HG03060 (cell line): ENCODE measurements around the gene CFAP69.

Experiments
- ATAC-seq: cut with Tn5 transposase; IDR thresholded peaks from one replicate; pipeline ENCODE4 v1.9.1; 2021; ENCODE audit warnings: low read depth, moderate number of reproducible peaks; ENCODE audit not compliant: unreplicated experiment

The CFAP69 gene

DNA sequence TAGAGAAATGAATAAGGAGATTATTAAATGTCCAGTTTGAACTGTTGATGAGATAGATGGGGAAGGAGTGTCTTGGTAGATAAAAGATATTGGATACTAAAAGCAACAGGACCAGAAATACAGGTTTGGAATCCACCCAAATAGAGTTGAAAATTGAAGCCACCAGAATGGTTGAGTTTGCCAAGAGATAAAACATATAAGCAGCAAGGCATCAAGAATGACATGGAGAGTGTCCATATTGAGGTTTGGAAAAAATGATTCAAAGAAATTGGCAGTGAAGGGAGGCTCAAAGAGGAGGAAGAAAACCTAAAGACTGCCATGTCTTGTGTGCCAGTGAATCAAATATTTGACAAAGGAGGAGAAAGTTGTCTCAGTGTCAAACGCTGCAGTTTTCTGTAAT is 24.2 kb downstream of the CFAP69 start:
- no peak for ATAC-seq

DNA sequence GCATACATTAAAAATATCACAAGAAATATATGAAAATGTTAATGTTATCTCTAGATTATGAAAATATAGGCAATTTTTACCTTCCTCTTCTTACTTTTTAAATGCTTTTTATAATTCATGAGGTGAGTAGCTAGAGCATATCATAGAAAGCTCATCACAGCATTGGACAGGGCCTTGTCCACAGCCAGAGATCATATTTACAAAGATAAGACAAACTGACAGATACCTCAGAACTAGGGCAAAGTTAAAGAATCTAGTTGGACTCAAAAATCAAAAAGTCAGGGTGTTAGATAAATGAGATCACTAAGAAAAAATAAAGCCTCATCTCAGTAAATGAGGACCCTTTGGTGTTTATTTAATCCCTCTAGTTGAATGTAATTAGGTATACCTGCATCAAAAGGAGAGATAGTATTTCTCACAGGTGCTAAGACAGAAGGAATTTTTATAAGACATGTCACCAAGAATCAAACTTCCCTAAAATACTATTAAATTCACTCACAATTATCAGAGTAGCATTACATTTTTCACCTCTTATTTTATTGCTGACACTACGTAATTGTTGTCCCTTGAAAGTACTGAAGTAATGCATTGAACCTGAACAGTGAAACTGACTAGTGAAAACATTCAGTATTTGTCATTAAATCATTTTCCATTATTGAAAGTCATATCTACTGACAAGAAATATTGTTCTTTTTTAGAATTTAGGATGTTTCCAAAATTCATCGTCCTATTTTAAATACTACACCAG is 25.6 kb downstream of the CFAP69 start:
- no peak for ATAC-seq

DNA sequence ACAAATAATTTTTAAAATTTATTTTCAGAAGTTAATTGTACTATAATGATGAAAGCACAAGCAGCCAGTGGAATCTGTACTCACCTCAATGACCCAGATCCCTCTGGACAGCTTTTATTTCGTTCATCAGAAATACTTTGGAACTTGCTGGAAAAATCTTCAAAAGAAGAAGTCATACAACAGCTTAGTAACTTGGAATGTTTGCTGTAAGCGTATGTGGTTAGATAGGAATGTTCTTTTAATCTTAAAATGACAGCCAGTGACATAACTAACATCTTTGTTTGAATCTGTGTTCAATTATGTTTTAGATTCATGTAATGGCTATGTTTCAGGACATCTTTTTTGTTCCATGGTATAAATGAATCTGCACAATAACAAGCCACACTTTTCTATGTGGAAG is 26.8 kb downstream of the CFAP69 start:
- ATAC-seq, result no peak

DNA sequence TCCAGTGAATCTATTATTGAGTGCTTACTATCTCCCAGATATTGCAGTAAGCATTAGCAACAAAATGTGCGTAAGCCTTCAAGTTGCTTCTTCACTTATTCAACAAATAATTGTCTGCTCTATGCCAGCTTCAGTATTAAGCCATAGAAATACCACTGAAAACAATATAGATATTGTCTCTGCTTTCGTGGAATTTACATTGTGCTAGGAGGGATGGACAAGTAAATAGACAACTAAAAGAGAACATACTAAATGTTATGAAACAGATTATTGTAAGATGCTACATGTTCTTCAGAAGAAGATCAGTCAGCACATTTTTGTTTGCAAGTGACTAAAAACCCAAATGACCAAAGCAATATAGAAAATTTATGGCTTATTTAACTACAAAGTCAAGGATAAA is 27.3 kb downstream of the CFAP69 start:
- ATAC-seq, result no peak

DNA sequence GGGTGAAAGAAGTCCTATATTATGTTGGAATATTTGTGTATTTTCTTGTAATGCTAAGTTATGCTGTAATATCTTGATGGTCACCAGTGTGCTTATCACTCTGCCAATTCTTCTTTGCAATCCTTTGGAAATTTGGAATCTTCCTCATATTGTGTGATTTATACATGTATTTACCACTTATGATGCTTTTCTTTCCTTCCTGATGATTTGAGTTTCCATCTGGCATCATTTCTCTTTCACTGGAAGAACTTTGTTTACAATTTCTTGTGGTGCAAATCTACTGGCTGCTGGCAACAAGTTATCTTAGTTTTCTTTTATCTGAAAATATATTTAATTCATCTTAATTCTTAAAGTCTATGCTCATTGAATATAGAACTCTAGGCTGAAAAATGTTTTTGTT is 29.2 kb downstream of the CFAP69 start:
- no peak for ATAC-seq

DNA sequence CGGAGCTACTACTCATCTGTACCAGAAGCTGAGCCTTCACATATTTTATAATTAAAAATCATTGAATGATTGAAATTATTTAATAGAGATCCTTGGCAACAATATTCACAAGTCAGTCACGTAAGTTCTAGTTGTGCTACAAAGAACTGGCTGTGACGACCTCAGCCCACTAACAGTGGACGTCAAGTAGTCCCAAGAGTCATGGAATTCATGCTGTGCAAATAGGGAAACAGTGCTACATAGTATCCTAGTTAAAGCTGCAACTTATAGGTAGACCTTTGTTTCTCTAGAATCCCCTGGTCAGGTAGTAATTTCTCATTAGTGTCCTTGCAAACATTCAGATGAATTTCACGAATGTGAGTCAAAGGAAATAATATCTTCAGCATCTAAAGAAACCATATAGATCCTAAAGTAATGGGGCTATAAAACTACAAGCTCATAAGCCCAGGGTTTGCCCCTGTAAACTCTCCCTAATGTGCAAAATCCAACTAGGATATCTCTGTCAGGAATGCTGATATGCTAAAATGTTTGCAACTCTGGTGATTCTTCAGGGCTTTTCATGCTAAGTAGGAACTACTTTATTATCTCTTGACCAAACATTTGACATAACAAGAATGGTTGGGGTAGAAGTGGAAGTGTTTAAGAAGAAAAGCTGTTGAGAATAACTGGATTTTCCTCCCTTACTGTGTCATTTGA is 31.2 kb downstream of the CFAP69 start:
- no peak for ATAC-seq

DNA sequence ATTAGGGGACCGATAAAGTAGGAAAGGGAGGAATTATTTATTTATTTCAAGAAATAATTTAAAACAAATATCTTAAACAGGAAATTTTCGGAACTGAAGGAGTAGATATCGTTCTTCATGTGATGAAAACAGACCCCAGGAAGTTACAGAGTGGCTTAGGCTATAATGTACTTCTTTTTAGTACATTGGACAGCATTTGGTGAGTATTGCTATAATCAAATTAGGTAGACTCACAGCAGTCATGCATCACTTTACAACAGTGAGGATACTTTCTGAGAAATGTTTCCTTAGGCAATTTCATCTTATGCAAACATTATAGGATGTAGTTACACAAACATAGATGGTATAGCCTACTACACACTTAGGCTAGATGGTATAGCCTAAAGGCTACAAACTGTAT is 43.2 kb downstream of the CFAP69 start:
- no peak for ATAC-seq

DNA sequence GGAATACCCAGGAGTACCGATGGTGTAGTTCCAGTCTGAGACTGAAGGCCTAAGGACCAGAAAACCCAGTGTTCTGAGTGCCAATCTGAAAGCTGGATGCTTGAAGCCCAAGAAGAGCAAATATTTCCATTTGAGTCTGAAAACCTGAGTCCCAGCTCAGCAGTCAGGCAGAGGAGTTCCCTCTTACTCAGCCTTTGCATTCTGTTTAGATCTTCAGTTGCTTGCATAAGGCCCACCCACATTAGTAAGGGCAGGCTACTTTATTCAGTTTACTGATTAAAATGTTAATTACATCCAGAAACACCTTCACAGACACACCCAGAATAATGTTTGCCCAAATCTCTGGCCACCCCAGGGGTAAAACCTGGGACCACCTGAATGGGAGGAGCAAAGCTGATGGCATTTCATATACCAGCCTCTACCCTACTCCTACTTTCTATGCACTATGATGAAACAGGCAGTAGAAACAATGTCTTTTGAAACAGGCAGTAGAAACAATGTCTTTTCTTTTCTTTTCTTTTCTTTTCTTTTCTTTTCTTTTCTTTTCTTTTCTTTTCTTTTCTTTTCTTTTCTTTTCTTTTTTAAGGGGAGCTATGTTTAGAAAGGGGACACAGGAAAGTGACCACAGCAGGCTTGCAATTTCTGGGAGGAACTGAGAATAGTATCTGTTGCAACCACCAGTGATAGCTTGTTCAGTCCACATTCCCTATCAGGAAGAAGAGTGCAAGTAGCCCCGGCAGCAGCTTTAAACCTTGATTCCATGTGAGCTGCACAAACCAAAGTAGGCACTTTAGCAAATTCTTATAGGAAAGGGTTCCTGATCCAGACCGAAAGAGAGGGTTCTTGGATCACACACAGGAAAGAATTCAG is 45.5 kb downstream of the CFAP69 start:
- no peak for ATAC-seq

DNA sequence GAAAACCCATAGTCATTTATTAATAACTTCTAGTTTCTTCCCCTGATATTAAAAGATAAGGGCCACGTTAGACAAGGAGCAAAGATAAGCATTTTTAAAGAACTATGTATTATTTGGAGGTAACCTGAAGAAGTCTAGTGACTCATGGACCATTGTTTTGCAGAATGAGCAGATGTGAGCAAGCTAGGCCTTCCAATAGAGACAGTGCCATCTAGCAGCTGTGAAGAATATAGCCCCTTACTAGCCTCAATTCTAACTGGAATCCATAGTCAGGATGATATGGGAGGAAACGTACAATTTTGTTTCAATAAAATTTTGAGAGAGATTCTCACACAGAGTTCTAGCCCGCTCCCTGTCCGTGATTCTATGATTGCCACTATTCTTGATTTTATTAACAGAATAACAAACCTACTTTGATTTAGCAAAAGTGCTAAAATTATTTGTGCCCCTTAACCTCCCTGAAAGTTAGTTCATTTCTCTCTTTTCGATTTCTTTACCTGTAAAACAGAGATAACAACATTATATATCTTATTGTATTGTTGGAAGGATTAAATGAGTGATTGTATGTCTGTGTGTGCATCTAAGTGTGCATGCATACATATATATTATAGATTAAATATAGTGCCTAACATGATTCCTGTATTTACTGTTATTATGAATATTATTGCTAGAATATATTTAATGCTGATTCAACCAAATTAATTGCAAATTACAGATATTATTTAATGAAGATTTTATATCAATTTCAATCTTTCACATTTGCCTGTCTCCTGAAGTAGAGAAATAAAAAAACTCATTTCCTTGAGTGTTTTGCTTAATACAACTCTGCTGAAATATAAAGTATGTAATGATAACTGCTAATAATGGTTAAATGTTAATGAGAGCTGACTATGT is 53.4 kb downstream of the CFAP69 start:
- peak; percentile 75 for ATAC-seq

DNA sequence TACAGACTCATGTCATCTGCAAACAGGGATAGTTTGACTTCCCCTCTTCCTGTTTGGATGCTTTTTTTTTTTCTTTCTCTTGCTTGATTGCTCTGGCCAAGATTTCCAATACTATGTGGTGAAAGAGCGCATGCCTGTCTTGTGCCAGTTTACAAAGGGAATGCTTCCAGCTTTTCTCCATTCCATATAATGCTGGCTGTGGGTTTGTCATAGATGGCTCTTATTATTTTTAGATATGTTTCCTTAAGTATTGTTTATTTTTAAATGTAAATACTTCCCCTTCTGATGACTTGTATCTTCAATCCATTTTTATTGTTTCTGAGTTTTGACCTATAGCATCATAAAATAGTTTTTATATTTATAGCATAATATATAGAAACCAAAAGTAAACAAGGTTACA is 58.3 kb downstream of the CFAP69 start:
- no peak for ATAC-seq

DNA sequence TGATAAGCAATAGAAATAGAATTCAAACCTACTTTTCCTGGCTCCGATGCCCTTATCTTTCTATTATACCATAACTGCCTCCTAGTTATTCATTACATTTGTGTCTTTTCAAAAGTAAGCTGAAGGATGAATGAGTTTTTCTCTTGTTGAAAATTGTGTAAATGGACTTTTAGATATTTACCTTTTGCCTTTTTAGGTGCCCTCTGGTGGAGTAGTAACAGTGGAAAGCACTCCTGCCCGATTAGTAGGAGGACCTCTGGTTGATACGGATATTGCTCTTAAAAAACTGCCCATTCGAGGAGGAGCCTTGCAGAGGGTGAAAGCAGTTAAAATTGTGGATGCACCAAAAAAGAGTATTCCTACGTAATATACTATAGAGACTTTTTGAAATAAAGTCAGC is 64.9 kb downstream of the CFAP69 start:
- ATAC-seq, result no peak

DNA sequence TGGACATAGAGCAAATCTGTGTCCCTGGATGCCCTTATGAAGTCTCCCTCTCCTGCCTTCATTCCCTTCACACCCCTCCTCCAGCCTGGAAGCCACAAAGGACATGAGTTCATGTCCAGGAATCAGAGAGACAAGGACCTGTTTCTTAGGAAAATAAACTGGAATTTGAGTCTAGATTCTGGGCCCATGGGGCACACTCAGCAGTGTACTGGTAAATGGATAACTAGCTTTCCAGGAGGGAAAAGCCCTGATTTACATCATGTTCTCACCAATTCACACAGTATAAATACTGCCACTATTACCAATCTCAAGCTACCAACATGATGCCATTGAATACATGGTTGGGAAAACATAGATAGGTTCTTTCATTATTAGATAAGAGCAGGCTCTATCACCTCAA is 66.2 kb downstream of the CFAP69 start:
- ATAC-seq, result no peak

DNA sequence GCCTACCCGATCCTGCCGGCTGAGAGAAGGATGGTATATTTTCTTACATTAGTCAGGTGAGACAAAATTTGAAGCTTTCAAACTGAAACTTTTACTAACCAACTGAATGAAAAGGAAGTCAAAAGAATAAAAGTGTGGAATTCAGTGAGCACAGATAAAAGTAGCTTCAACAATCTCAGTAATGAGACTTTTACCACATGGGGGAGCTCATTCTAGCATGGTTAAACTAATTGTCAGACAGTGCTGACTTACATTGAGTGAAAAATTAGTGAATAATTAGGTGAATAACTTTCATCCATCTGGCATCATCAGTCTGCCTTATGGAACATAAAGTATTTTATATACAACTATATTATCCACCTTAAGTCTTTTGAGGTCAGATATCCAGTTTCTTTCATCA is 67.8 kb downstream of the CFAP69 start:
- ATAC-seq, result no peak

DNA sequence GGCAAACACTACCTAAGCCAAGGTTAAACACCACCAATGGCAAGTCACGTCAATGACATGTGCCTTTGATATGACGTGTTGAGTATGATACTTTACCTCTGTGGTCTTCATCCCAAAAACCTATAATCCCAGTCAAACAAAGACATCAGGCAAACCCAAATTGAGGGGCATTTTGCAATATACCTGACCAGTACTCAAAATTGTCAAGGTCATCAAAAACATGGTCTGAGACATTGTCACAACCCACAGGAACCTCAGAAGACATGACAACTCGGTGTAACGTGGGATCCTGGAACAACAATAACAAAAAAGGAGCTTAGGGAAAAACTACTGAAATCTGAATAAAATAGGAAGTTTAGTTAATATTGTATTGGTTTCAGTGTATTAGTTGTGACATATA is 68.9 kb downstream of the CFAP69 start:
- ATAC-seq, result no peak

DNA sequence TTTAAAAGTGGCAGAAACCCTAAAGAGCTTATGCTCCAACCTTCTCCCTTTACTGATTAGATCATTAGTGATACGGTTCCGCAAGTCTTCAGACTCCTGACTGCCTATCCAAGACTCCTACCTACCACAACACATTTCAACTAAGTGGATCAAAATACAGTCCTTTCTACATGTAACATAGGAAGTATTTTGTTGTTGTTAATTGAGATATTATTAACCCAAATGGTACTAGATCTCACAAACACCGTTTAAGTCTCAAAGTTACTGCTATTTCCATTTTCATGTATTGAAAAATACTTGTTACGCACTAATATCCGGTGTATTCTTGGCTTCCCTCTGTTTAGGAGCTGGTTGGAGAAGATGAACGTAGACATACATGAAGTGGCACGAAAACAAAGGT is 75.0 kb downstream of the CFAP69 start:
- no peak for ATAC-seq

DNA sequence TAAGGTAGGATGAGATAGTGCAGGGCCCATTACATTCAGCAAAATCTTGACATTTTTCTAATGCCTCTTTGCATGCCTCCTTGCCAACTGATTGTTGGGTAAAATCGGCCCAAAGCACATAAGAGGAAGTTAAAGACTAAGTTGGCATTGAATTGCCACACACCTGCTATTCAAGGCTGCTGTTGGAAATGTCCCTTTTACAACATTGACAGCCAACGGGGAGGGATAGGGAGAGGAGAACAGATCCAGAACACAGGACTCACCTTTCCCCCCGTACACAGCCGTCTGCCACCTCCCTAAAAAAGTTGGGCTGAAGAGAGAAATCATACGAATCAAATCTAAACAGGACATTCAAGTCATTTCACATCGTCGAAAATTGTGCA is 75.4 kb downstream of the CFAP69 start:
- ATAC-seq, result no peak

DNA sequence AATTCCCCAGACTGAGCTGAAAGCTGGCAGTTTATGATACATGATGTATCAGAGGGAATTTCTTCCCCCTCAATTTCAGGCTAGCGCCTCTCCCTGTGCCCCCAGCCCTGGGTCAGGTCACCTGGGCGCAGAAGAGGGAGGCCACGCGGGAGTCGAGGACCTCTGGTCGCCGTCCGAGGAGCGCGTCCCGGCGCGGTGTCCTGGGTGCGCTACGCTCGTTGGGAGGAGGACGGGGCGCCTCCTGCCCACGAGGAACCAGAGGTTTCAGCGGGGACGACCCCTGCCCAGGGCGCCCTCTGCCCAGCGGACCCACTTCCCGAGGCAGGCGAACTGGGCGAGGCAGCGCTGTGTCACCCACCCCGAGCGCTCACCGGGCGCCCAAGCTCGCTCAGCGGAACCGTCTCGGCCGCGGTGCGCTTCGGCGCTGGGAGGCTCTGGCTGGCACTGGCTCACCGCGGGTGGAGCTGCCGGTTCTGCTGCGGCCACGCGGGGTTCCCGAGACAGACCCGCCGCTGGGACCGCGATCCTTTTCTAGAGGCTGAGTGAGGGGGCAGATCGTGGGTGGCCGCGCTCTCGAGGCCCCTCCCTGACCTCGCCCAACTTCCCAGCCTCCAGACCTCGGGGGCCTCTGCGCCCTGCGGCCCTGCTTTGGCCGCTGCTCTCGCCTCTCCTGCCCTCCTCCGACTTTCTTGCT is 76.0 kb downstream of the CFAP69 start, which contains the start of gene FAM237B:
Gene FAM237B, minus strand, starts transcription at position 504 of the 694 bp plus-strand sequence. CDS start 1,556 bp downstream, outside the sequence.
- ATAC-seq, result no peak

DNA sequence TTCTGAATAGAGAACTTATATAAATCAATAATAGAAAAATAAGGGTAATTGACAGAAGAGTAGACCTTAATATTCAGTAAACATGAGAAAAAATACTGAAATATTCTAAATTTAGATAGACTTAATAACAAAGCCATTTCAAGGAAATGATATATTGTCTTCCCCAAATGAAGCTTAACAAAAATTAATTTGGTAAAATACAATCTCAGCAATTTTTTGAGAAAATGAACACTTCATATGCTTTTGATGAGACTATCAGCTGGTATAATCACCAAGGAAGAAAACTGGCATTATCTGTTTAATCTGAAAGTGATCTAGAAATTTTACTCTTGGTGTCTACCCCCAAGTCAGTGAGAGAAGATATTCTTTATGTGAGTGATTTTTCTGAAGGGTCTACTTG is 77.9 kb downstream of the CFAP69 start:
- no peak for ATAC-seq

DNA sequence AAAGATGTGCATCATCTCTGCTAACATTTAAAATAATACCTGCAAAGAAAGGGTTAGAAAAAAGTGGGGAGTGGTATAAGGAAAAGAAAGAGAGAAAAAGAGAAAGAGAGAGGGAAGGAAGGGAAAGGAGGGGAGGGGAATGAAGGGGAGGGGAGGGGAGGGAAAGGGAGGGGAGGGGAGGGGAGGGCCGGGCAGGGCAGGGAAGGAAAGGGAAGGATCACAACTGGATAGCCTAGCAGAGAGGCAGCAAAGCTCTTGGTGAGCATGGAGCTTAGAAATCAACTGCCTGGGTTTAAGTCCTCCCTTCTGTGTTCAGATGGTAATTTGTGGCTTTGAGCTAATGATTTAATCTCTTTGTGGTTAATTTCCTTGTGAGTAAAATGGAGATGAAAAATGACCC is 81.5 kb downstream of the CFAP69 start:
- ATAC-seq, result no peak
